DOHH2 (cell line): ENCODE measurements around the gene MLLT6.

Experiments
- H3F3A ChIP-seq: fragments of 200-600 bp; sonication (generic), shearing (Covaris generic); 2 replicates; pipeline ENCODE4 v1.6.0; 2016; ENCODE audit warnings: antibody characterized with exemption, mild to moderate bottlenecking; ENCODE audit not compliant: control insufficient read depth, insufficient read depth
- H3K27ac ChIP-seq: fragments of 200-600 bp; sonication (generic); 2 replicates; pipeline ENCODE4 v1.5.1; 2014; ENCODE audit warnings: low read depth, mild to moderate bottlenecking, low read length, moderate library complexity
- H3K27me3 ChIP-seq: fragments of 200-600 bp; sonication (generic); 2 replicates; pipeline ENCODE4 v1.6.1; 2014; ENCODE audit warnings: mild to moderate bottlenecking, low read length, mixed read lengths; ENCODE audit not compliant: control insufficient read depth
- H3K36me3 ChIP-seq: fragments of 200-600 bp; sonication (generic); 2 replicates; pipeline ENCODE4 v1.6.1; 2014; ENCODE audit warnings: mild to moderate bottlenecking, low read length, moderate library complexity, mixed read lengths; ENCODE audit not compliant: control insufficient read depth
- H3K4me1 ChIP-seq: fragments of 200-600 bp; sonication (generic); 2 replicates; pipeline ENCODE4 v1.6.1; 2014; ENCODE audit warnings: mild to moderate bottlenecking, low read length, mixed read lengths; ENCODE audit not compliant: control insufficient read depth
- H3K4me2 ChIP-seq: fragments of 200-600 bp; sonication (generic); 2 replicates; pipeline ENCODE4 v1.6.0; 2014; ENCODE audit warnings: mild to moderate bottlenecking, low read length, moderate library complexity
- H3K4me3 ChIP-seq: fragments of 200-600 bp; sonication (generic); 2 replicates; pipeline ENCODE4 v1.5.1; 2014; ENCODE audit warnings: mild to moderate bottlenecking, low read length, mixed read lengths
- H3K79me2 ChIP-seq: fragments of 200-600 bp; sonication (generic); 2 replicates; pipeline ENCODE4 v1.6.1; 2014; ENCODE audit warnings: mild to moderate bottlenecking, low read length, mixed read lengths; ENCODE audit not compliant: control insufficient read depth
- H3K9me2 ChIP-seq: fragments of 200-600 bp; sonication (generic); replicated peaks from 2 replicates; pipeline ENCODE4 v1.6.1; 2014; ENCODE audit warnings: mild to moderate bottlenecking, low read length, mixed read lengths; ENCODE audit not compliant: control insufficient read depth
- H3K9me3 ChIP-seq: fragments of 200-600 bp; sonication (generic); 2 replicates; pipeline ENCODE4 v1.6.1; 2014; ENCODE audit warnings: antibody characterized with exemption, low read length, mixed read lengths; ENCODE audit not compliant: control insufficient read depth, insufficient read depth
- H4K20me1 ChIP-seq: fragments of 200-600 bp; sonication (generic); 2 replicates; pipeline ENCODE4 v1.6.0; 2014; ENCODE audit warnings: low read depth, mild to moderate bottlenecking, antibody characterized with exemption, low read length, moderate library complexity; ENCODE audit not compliant: control insufficient read depth, insufficient read depth
- EZH2phosphoT487 ChIP-seq: fragments of 200-600 bp; sonication (generic); IDR thresholded peaks from 2 replicates; pipeline ENCODE4 v1.6.1; 2017; ENCODE audit warnings: borderline replicate concordance, mild to moderate bottlenecking, antibody characterized with exemption, low read length, moderate library complexity, mixed read lengths
- TF ChIP-seq, protein P1 (sequence below): fragments of 200-600 bp; sonication (generic); IDR thresholded peaks from one replicate; pipeline ENCODE4 v1.5.1; 2014; ENCODE audit warnings: antibody characterized with exemption, mild to moderate bottlenecking, low read depth, low read length; ENCODE audit not compliant: poor library complexity, severe bottlenecking

Gene MLLT6

DNA sequence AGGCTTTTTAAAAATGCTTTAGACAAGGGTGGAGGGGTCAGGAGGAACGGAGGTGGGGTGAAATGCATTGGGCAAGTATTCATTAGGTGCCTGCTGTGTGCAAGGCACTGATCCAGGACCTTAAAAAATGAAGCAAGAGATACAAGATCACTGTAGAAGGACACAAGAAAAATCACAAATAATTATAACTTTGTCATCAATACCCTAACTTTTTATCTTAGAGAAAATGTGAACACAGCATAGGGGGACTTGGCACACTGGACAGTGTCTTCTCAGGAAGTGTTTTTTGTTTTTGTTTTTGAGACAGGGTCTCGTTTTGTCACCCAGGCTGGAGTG, 37.3 kb upstream of the MLLT6 start:
- Histone ChIP-seq H3K4me2 (no peak overlapping the region), H3K36me3 (peaks cover 4% of the 10 kb centered on the region; the same call in 1 of the 2 replicates), H3K9me2 (no peaks in the 10 kb centered on the region), H3K4me3 (no peak overlapping the region), H3K27ac (no peak overlapping the region), H4K20me1 (peaks cover 9% of the 10 kb centered on the region), H3K27me3 (peaks cover 23% of the 10 kb centered on the region), H3K4me1 (peaks cover 36% of the 10 kb centered on the region), H3K79me2 (peaks cover 11% of the 10 kb centered on the region), H3F3A (no peaks in the 10 kb centered on the region; the same call in 1 of the 2 replicates), H3K9me3 (no peaks in the 10 kb centered on the region)
- TF ChIP-seq, protein P1, sequence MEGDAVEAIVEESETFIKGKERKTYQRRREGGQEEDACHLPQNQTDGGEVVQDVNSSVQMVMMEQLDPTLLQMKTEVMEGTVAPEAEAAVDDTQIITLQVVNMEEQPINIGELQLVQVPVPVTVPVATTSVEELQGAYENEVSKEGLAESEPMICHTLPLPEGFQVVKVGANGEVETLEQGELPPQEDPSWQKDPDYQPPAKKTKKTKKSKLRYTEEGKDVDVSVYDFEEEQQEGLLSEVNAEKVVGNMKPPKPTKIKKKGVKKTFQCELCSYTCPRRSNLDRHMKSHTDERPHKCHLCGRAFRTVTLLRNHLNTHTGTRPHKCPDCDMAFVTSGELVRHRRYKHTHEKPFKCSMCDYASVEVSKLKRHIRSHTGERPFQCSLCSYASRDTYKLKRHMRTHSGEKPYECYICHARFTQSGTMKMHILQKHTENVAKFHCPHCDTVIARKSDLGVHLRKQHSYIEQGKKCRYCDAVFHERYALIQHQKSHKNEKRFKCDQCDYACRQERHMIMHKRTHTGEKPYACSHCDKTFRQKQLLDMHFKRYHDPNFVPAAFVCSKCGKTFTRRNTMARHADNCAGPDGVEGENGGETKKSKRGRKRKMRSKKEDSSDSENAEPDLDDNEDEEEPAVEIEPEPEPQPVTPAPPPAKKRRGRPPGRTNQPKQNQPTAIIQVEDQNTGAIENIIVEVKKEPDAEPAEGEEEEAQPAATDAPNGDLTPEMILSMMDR = no peak
- no peak for TF ChIP-seq EZH2phosphoT487

DNA sequence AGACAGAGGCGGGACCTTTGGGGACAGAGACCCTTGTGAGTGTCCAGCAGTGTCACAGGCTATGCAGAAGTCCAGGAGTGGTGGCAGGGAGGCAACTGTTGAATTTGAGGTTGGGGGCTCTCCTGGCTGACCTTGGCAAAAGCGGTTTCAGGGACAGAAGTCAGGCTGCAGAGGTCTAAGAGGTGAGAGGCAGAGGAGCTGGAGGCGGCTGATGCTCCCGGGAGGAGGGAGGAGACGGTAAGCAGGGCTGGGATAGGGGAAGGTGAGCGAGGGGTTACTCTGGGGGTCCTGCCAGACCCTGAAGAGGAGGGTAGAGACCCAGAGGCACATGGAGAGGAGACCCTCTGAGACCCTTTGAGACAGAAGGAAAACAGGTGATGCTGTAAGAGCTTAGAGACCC, 35.6 kb upstream of the MLLT6 start:
- Histone ChIP-seq H3K9me2 (no peaks in the 10 kb centered on the region), H3K27ac (no peak overlapping the region), H3K79me2 (peaks cover 27% of the 10 kb centered on the region), H3K4me1 (peaks cover 34% of the 10 kb centered on the region), H3K36me3 (peaks cover 6% of the 10 kb centered on the region; the same call in 1 of the 2 replicates), H3K4me2 (no peak overlapping the region), H4K20me1 (peaks cover 12% of the 10 kb centered on the region), H3F3A (no peaks in the 10 kb centered on the region; the same call in 1 of the 2 replicates), H3K27me3 (peaks cover 23% of the 10 kb centered on the region), H3K9me3 (no peaks in the 10 kb centered on the region), H3K4me3 (no peak overlapping the region)
- TF ChIP-seq, protein P1 = no peak
- no peak for TF ChIP-seq EZH2phosphoT487

DNA sequence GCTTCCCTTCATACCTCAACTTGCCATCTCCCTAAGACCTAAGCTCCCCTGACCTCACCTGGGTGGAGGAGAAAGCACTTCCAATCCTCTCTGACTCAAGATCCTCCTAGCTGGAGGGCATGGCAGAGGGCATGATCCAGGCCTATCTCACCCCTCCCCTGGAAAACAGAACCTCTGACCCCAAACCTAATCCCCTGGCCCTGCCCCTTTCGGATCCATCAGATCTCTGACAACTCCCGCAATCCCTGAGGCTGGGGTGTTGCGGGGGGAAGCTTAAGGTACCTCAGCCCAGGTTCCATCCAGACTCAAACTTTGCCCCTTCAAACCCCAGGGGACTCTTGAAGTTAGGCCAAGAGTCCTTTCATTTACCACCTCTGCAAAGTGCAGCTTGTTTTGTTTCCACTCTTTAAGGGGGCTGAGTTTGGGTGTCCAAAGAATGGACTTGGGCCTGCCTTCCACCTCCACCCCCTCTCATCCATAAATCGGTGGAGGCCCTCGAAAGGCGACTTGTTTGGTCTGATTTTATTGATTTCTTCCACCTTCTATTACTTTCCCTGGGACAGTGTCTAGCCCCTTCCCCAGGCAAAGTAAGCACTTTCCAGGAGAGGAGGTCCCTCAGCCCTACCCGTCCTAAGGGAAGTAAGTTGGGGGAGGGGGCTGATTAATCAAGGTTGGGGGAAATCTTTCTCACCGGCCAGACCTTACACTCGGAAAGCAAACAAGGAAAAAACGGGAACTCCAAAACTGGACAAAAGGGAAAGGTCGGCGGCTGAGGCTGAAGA, 32.9 kb upstream of the MLLT6 start:
- H3K4me2 ChIP-seq = peak overlapping the region; percentile 79
- H3K27me3 ChIP-seq = peaks cover 23% of the 10 kb centered on the region
- H3K36me3 ChIP-seq = peaks cover 6% of the 10 kb centered on the region; the same call in 1 of the 2 replicates
- H3K4me3 ChIP-seq = peak overlapping the region; percentile 54
- peaks cover 12% of the 10 kb centered on the region for H4K20me1 ChIP-seq
- H3K27ac ChIP-seq = no peak overlapping the region
- peaks cover 49% of the 10 kb centered on the region for H3K4me1 ChIP-seq
- no peaks in the 10 kb centered on the region for H3K9me3 ChIP-seq
- no peaks in the 10 kb centered on the region for H3K9me2 ChIP-seq
- TF ChIP-seq, protein P1 = no peak
- no peak for TF ChIP-seq EZH2phosphoT487
- peaks cover 9% of the 10 kb centered on the region for H3F3A ChIP-seq
- peaks cover 27% of the 10 kb centered on the region for H3K79me2 ChIP-seq
